ENCODE results near the gene TCF23.
A peak's percentile ranks its signal among the peaks of the same experiment; 100 is the strongest.

The TCF23 gene

GRCh38 chr2:27135478-27135955 is 13.3 kb upstream of the TCF23 start:
- no peaks in the 10 kb centered on the region for H3K9me3 Mint-ChIP-seq
- H3K4me3 Mint-ChIP-seq = peak overlapping the region; percentile 69
- H3K4me1 Mint-ChIP-seq (ENCODE audit: low read depth) = peaks cover 16% of the 10 kb centered on the region
- DNase-seq (ENCODE audit: low spot score) = no peak
- peaks cover 28% of the 10 kb centered on the region for H3K36me3 Mint-ChIP-seq (ENCODE audit: low read depth)
- peak overlapping the region; percentile 36 for H3K27ac Mint-ChIP-seq
- H3K27me3 Mint-ChIP-seq (ENCODE audit: low read depth) = peaks cover 4% of the 10 kb centered on the region

GRCh38 chr2:27136751-27137150 is 12.1 kb upstream of the TCF23 start:
- Mint-ChIP-seq H3K4me1 (ENCODE audit: low read depth) (peaks cover 16% of the 10 kb centered on the region), H3K9me3 (no peaks in the 10 kb centered on the region), H3K27ac (no peak overlapping the region), H3K36me3 (ENCODE audit: low read depth) (peaks cover 19% of the 10 kb centered on the region), H3K4me3 (no peak overlapping the region), H3K27me3 (ENCODE audit: low read depth) (peaks cover 4% of the 10 kb centered on the region)
- no peak for DNase-seq (ENCODE audit: low spot score)

DNA sequence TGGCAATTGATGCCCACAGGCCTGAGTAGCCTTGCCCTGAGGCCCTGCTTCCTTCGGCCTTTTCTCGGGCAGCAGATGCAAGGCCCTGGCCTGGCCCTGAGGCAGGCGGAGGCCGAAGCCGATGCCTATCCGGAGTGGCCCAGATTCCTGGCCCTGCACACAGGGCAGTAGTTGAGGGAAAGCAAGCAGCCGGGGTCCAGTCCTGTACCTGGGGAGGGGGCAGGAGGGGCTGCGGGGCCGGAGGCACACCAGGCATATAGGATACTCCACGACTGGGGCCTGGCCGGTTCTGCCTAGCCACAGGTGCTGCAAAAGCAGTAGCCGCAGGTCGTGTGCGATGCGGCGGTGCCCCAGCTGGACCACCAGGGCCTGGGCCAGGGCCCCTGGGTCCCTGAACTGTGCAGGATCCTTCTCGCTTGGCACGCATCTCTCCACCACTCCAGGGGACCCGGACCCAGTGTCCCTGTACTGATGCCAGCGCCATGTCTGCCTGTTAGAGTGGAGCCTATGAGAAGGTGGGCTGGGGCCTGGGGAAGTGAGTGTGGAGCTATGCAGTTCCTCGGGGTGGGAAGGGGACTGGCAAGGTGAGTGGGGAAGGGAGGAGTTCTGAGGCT is 11.4 kb upstream of the TCF23 start:
- Mint-ChIP-seq H3K27ac (peak overlapping the region; percentile 44), H3K9me3 (no peaks in the 10 kb centered on the region)

GRCh38 chr2:27138111-27138510 is 10.7 kb upstream of the TCF23 start:
- DNase-seq (ENCODE audit: low spot score) = no peak
- H3K4me1 Mint-ChIP-seq (ENCODE audit: low read depth) = peaks cover 9% of the 10 kb centered on the region
- peaks cover 12% of the 10 kb centered on the region for H3K27me3 Mint-ChIP-seq (ENCODE audit: low read depth)
- H3K9me3 Mint-ChIP-seq = no peaks in the 10 kb centered on the region
- no peak overlapping the region for H3K4me3 Mint-ChIP-seq
- H3K27ac Mint-ChIP-seq = no peak overlapping the region
- peaks cover 9% of the 10 kb centered on the region for H3K36me3 Mint-ChIP-seq (ENCODE audit: low read depth)

More for the DNA sequence above, 11.4 kb upstream of the TCF23 start:
- no peak for DNase-seq (ENCODE audit: low spot score)
- H3K27me3 Mint-ChIP-seq (ENCODE audit: low read depth) = peaks cover 6% of the 10 kb centered on the region
- H3K4me1 Mint-ChIP-seq (ENCODE audit: low read depth) = peaks cover 16% of the 10 kb centered on the region
- H3K36me3 Mint-ChIP-seq (ENCODE audit: low read depth) = peaks cover 15% of the 10 kb centered on the region
- no peak overlapping the region for H3K4me3 Mint-ChIP-seq

DNA sequence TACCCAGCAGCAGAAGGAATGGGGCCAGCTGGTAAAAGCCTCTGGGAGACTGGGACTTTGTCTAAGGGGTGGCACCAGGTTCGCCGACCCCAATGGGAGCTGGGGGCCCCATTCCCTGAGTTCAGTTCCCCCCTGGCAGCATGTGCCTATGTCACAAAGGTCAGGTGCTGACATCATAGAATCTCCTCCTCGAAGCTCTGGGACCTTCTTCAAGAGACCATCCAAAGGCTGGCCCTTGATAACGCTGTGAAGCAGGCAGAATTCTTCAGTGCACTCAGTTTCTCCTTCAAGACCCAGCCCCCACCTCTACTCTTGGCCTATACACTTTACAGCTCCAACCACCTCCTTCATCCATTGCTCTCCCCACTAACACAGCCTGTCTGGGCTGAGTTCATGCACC is 9.5 kb upstream of the TCF23 start, which contains the start of gene PRR30:
Gene PRR30, minus strand, starts transcription at position 101 of the 400 bp plus-strand sequence. CDS start 1,081 bp downstream, outside the sequence.
- Mint-ChIP-seq H3K4me3 (no peak within 1 kb of the TSS), H3K27ac (no peak within 1 kb of the TSS), H3K4me1 (ENCODE audit: low read depth) (peaks cover 2% of the 10 kb centered on the region)

DNA sequence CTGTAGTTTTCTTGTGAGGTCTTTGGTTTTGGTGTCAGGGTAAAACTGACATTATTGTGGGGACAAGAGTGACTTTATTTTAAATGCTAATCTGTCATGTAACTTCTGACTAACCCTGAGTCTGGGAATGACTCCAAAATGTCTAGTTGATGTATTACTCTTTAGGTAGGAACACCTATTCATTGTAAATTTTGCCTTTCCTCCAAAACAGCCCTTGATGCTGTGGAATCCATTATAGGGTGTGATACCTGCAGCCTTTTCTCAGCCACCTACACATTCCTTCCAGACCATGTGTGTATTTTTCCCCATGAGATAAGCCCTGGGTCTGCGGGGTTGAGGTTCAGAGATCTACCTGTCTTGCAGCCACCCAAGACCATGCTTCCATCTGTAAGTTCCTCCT is 5.5 kb upstream of the TCF23 start:
- no peak for DNase-seq (ENCODE audit: low spot score)
- Mint-ChIP-seq H3K4me3 (no peak overlapping the region), H3K27ac (no peak overlapping the region), H3K27me3 (ENCODE audit: low read depth) (peaks cover 33% of the 10 kb centered on the region), H3K36me3 (ENCODE audit: low read depth) (no peaks in the 10 kb centered on the region), H3K9me3 (no peaks in the 10 kb centered on the region), H3K4me1 (ENCODE audit: low read depth) (no peaks in the 10 kb centered on the region)

More for the DNA sequence above, 9.5 kb upstream of the TCF23 start, which contains the start of gene PRR30:
- no peaks in the 10 kb centered on the region for H3K9me3 Mint-ChIP-seq
- peaks cover 2% of the 10 kb centered on the region for H3K36me3 Mint-ChIP-seq (ENCODE audit: low read depth)
- DNase-seq (ENCODE audit: low spot score) = no peak
- H3K27me3 Mint-ChIP-seq (ENCODE audit: low read depth) = peaks cover 21% of the 10 kb centered on the region

DNA sequence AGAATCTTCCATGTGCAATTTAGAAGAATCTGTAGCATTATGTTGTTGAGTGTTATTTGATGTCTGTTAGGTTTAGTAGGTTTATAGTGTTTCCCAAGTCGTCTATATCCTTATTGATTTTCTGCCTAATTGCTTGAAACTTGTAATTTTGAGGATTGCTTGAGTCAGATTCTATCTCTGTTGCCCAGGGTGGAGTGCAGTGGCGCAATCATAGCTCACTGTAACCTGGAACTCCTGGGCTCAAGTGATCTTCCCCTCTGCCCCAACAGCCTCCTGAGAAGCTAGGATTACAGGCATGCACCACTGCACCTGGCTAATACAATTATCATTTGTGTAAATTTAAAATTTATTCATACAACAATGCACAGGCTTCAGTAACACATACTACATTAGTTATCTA is 3.1 kb upstream of the TCF23 start:
- no peak overlapping the region for H3K4me3 Mint-ChIP-seq
- H3K36me3 Mint-ChIP-seq (ENCODE audit: low read depth) = no peaks in the 10 kb centered on the region
- peaks cover 30% of the 10 kb centered on the region for H3K27me3 Mint-ChIP-seq (ENCODE audit: low read depth)
- no peaks in the 10 kb centered on the region for H3K4me1 Mint-ChIP-seq (ENCODE audit: low read depth)
- DNase-seq (ENCODE audit: low spot score) = no peak
- no peaks in the 10 kb centered on the region for H3K9me3 Mint-ChIP-seq
- H3K27ac Mint-ChIP-seq = no peak overlapping the region

GRCh38 chr2:27147935-27148334 is 869 bp upstream of the TCF23 start:
- Mint-ChIP-seq H3K36me3 (ENCODE audit: low read depth) (no peaks in the 10 kb centered on the region), H3K4me3 (no peak overlapping the region), H3K27ac (no peak overlapping the region), H3K4me1 (ENCODE audit: low read depth) (no peaks in the 10 kb centered on the region), H3K9me3 (no peaks in the 10 kb centered on the region), H3K27me3 (ENCODE audit: low read depth) (peaks cover 24% of the 10 kb centered on the region)
- no peak for DNase-seq (ENCODE audit: low spot score)

DNA sequence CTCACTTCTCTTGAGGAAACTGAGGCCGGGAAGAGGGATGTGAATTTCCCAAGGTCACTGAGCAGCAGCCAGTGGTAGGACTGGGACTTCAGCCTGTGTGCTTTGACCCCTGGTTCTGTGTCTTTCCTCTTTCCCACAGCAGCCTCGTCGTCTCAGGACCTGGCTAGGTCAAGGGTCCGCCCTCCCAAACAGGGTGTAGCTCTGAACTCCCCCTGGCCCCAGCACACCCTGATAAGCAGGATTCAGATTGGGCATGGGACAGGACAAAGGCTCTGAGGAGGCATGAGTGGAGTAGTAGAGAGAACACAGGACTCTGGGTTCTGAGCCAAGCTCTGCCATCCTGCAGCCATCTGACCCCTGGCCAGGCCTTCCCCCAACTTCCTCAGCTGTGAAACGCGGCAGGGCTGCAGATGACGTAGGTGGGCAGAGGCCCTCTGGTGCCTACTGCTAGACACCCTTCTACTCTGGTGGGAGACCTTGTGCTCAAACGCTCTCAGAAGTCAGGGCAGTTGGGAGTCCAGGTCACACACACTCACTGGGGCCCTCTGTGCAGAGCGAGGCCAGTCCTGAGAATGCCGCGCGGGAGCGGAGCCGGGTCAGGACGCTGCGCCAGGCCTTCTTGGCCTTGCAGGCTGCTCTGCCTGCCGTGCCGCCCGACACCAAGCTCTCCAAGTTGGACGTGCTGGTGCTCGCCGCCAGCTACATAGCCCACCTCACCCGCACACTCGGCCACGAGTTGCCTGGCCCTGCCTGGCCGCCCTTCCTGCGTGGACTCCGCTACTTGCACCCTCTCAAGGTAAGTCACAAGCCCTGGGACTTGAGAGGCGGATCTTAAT is 984 bp downstream of the TCF23 start:
- DNase-seq (ENCODE audit: low spot score) = no peak
- H3K4me1 Mint-ChIP-seq (ENCODE audit: low read depth) = no peaks in the 10 kb centered on the region
- H3K36me3 Mint-ChIP-seq (ENCODE audit: low read depth) = no peaks in the 10 kb centered on the region
- peaks cover 10% of the 10 kb centered on the region for H3K27me3 Mint-ChIP-seq (ENCODE audit: low read depth)
- no peak overlapping the region for H3K27ac Mint-ChIP-seq
- H3K4me3 Mint-ChIP-seq = no peak overlapping the region
- no peaks in the 10 kb centered on the region for H3K9me3 Mint-ChIP-seq

- Mint-ChIP-seq H3K4me3 (no peak overlapping the region), H3K36me3 (ENCODE audit: low read depth) (no peaks in the 10 kb centered on the region), H3K4me1 (ENCODE audit: low read depth) (no peaks in the 10 kb centered on the region), H3K27ac (no peak overlapping the region), H3K27me3 (ENCODE audit: low read depth) (peaks cover 7% of the 10 kb centered on the region), H3K9me3 (no peaks in the 10 kb centered on the region)
- DNase-seq (ENCODE audit: low spot score) = no peak
These were observed 1.9 kb downstream of the TCF23 start for GRCh38 chr2:27150639-27151230.

- Mint-ChIP-seq H3K4me1 (ENCODE audit: low read depth) (no peaks in the 10 kb centered on the region), H3K4me3 (no peak overlapping the region), H3K9me3 (no peaks in the 10 kb centered on the region), H3K27ac (no peak overlapping the region), H3K36me3 (ENCODE audit: low read depth) (no peaks in the 10 kb centered on the region), H3K27me3 (ENCODE audit: low read depth) (peaks cover under 1% of the 10 kb centered on the region)
- DNase-seq (ENCODE audit: low spot score) = no peak
These were observed 3.4 kb downstream of the TCF23 start for GRCh38 chr2:27152102-27152795.

DNA sequence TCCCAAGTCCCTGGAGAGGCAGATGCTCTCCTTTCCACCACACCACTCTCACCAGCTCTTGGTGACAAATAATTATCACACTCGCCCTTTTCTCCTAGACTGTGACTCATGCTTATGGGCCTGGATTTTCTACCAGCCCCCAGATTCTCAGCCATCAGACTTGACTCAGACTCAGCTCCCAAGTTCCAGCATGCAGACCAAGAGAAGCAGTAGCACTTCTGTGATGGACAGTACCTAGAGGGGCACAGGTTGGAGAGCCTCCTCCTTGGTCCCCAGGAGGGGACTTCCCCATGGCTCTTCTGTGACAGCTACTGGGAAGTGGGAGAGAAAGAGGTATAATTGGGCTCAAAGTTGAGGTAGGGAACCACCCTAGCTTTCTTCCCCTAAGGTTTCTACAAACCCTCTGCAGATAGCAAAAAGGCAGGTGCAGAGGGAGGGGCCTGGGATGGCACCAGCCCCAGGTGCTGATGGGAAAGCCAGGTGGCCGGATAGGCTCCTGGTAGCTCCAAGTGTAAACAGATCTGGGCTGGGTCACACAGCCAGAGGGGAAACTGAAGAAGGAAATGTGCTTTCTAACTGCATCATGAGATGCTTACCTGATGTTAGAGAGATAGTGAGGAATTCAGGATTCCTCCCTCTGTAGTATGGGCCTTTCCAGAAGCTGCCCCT is 4.1 kb downstream of the TCF23 start:
- Mint-ChIP-seq H3K4me3 (no peak overlapping the region), H3K9me3 (no peaks in the 10 kb centered on the region), H3K36me3 (ENCODE audit: low read depth) (no peaks in the 10 kb centered on the region), H3K27ac (no peak overlapping the region), H3K27me3 (ENCODE audit: low read depth) (peaks cover 6% of the 10 kb centered on the region), H3K4me1 (ENCODE audit: low read depth) (no peaks in the 10 kb centered on the region)
- no peak for DNase-seq (ENCODE audit: low spot score)

DNA sequence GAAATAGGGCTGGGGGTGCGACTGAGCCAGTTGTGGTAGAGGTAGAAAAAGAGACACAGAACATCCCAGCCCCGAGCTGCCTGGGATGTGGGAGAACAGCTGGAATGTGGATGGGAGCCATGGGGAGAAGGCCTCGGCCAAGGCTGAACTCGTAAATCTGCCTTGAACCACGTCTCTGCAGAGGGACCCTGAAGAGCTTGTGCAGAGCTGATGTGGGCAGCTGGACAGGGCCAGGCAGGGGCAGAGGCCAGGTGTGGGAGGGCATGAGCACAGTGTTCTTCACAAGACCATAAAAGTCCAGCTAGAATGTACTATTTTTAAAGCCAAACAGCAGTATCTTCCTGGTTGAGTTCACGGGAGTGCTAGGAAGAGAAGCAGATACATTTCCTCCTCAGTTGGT is 5.7 kb downstream of the TCF23 start:
- Mint-ChIP-seq H3K9me3 (no peaks in the 10 kb centered on the region), H3K4me3 (no peak overlapping the region), H3K27me3 (ENCODE audit: low read depth) (peaks cover 6% of the 10 kb centered on the region), H3K4me1 (ENCODE audit: low read depth) (no peaks in the 10 kb centered on the region), H3K36me3 (ENCODE audit: low read depth) (no peaks in the 10 kb centered on the region), H3K27ac (no peak overlapping the region)
- DNase-seq (ENCODE audit: low spot score) = no peak
